HEK293 (cell line): Measurements from ENCODE around the gene ITGB2.

Experiments used
- BCL6B ChIP-seq: fragments of 450-650 bp; formaldehyde crosslinking; IDR thresholded peaks from 2 replicates; pipeline ENCODE4 v1.5.1; 2017; ENCODE audit warnings: missing biosample characterization, missing genetic modification characterization
- IKZF3 ChIP-seq: fragments of 450-650 bp; IDR thresholded peaks from 2 replicates; pipeline ENCODE4 v1.5.0; 2018; ENCODE audit warnings: missing biosample characterization, mild to moderate bottlenecking, missing genetic modification characterization, moderate library complexity
- PATZ1 ChIP-seq: fragments of 450-650 bp; formaldehyde crosslinking; IDR thresholded peaks from 2 replicates; pipeline ENCODE4 v1.5.1; 2016; ENCODE audit warnings: missing biosample characterization, missing genetic modification characterization
- REST ChIP-seq: fragments of 450-650 bp; formaldehyde crosslinking; IDR thresholded peaks from 2 replicates; pipeline ENCODE4 v1.5.1; 2016; ENCODE audit warnings: missing biosample characterization, missing genetic modification characterization
- ZBTB10 ChIP-seq: fragments of 450-650 bp; formaldehyde crosslinking; IDR thresholded peaks from 2 replicates; pipeline ENCODE4 v1.5.1; 2016; ENCODE audit warnings: missing biosample characterization, missing genetic modification characterization
- ZNF132 ChIP-seq: fragments of 450-650 bp; formaldehyde crosslinking; IDR thresholded peaks from 2 replicates; pipeline ENCODE4 v1.5.1; 2017; ENCODE audit warnings: missing biosample characterization, missing genetic modification characterization, borderline replicate concordance
- ZNF148 ChIP-seq: fragments of 450-650 bp; formaldehyde crosslinking; IDR thresholded peaks from 2 replicates; pipeline ENCODE4 v1.5.0; 2017; ENCODE audit warnings: missing biosample characterization, missing genetic modification characterization, borderline replicate concordance
- ZNF16 ChIP-seq: fragments of 450-650 bp; formaldehyde crosslinking; IDR thresholded peaks from 2 replicates; pipeline ENCODE4 v1.5.1; 2016; ENCODE audit warnings: low read depth, missing biosample characterization, missing genetic modification characterization
- ZNF169 ChIP-seq: fragments of 450-650 bp; formaldehyde crosslinking; IDR thresholded peaks from 2 replicates; pipeline ENCODE4 v1.5.1; 2016; ENCODE audit warnings: missing biosample characterization, missing genetic modification characterization
- ZNF174 ChIP-seq: fragments of 450-650 bp; formaldehyde crosslinking; IDR thresholded peaks from 2 replicates; pipeline ENCODE4 v1.5.0; 2017; ENCODE audit warnings: missing biosample characterization, mild to moderate bottlenecking, missing genetic modification characterization
- ZNF18 ChIP-seq: fragments of 450-650 bp; formaldehyde crosslinking; IDR thresholded peaks from 2 replicates; pipeline ENCODE4 v1.5.1; 2016; ENCODE audit warnings: missing biosample characterization, missing genetic modification characterization
- ZNF184 ChIP-seq: fragments of 450-650 bp; IDR thresholded peaks from 2 replicates; pipeline ENCODE4 v1.5.1; 2018; ENCODE audit warnings: missing biosample characterization, mild to moderate bottlenecking, missing genetic modification characterization
- ZNF214 ChIP-seq: fragments of 450-650 bp; formaldehyde crosslinking; IDR thresholded peaks from 2 replicates; pipeline ENCODE4 v1.5.1; 2017; ENCODE audit warnings: missing biosample characterization, mild to moderate bottlenecking, missing genetic modification characterization, borderline replicate concordance
- ZNF239 ChIP-seq: fragments of 450-650 bp; formaldehyde crosslinking; IDR thresholded peaks from 2 replicates; pipeline ENCODE4 v1.5.1; 2016; ENCODE audit warnings: missing biosample characterization, missing genetic modification characterization
- ZNF416 ChIP-seq: fragments of 450-650 bp; formaldehyde crosslinking; IDR thresholded peaks from 2 replicates; pipeline ENCODE4 v1.5.1; 2016; ENCODE audit warnings: missing biosample characterization, missing genetic modification characterization
- ZNF433 ChIP-seq: fragments of 450-650 bp; formaldehyde crosslinking; IDR thresholded peaks from 2 replicates; pipeline ENCODE4 v1.5.1; 2016; ENCODE audit warnings: missing biosample characterization, missing genetic modification characterization, low read depth
- ZNF529 ChIP-seq: fragments of 450-650 bp; formaldehyde crosslinking; IDR thresholded peaks from 2 replicates; pipeline ENCODE4 v1.5.1; 2017; ENCODE audit warnings: missing genetic modification characterization, missing biosample characterization; ENCODE audit not compliant: insufficient replicate concordance
- ZNF548 ChIP-seq: fragments of 450-650 bp; formaldehyde crosslinking; IDR thresholded peaks from 2 replicates; pipeline ENCODE4 v1.5.1; 2016; ENCODE audit warnings: missing biosample characterization, missing genetic modification characterization
- ZNF571 ChIP-seq: fragments of 450-650 bp; formaldehyde crosslinking; IDR thresholded peaks from 2 replicates; pipeline ENCODE4 v1.5.0; 2017; ENCODE audit warnings: missing biosample characterization, missing genetic modification characterization
- ZNF610 ChIP-seq: fragments of 450-650 bp; formaldehyde crosslinking; IDR thresholded peaks from 2 replicates; pipeline ENCODE4 v1.5.1; 2016; ENCODE audit warnings: missing biosample characterization, missing genetic modification characterization, borderline replicate concordance
- ZNF621 ChIP-seq: fragments of 450-650 bp; formaldehyde crosslinking; IDR thresholded peaks from 2 replicates; pipeline ENCODE4 v1.5.1; 2017; ENCODE audit warnings: missing biosample characterization, missing genetic modification characterization
- ZNF664 ChIP-seq: fragments of 450-650 bp; formaldehyde crosslinking; IDR thresholded peaks from 2 replicates; pipeline ENCODE4 v1.5.1; 2016; ENCODE audit warnings: missing biosample characterization, missing genetic modification characterization
- ZNF785 ChIP-seq: fragments of 450-650 bp; formaldehyde crosslinking; IDR thresholded peaks from 2 replicates; pipeline ENCODE4 v1.5.1; 2016; ENCODE audit warnings: missing biosample characterization, missing genetic modification characterization
- ZSCAN23 ChIP-seq: fragments of 450-650 bp; formaldehyde crosslinking; IDR thresholded peaks from 2 replicates; pipeline ENCODE4 v1.5.1; 2016; ENCODE audit warnings: missing biosample characterization, missing genetic modification characterization

ITGB2 gene

GRCh38 chr21:44873356-44874239 lies 47.1 kb downstream of the ITGB2 start, which contains the start of gene PTTG1IP (continued):
- TF ChIP-seq ZNF148 (tag by site-specific recombination) (no peak), REST (tag by site-specific recombination) (no peak), IKZF3 (tag by site-specific recombination) (no peak), ZNF529 (tag by site-specific recombination) (no peak), ZNF18 (no peak), ZNF184 (tag by site-specific recombination) (0 out of 2 replicates have a peak, but pooled peaks have one; percentile 38), ZNF785 (tag by site-specific recombination) (peak; percentile 89), BCL6B (tag by site-specific recombination) (no peak), ZNF621 (tag by site-specific recombination) (no peak), ZBTB10 (tag by site-specific recombination) (0 out of 2 replicates have a peak, but pooled peaks have one; percentile 41), ZNF214 (tag by site-specific recombination) (no peak), PATZ1 (tag by site-specific recombination) (no peak), ZNF664 (no peak), ZNF416 (tag by site-specific recombination) (no peak), ZNF174 (tag by site-specific recombination) (no peak), ZNF169 (tag by site-specific recombination) (no peak), ZSCAN23 (tag by site-specific recombination) (no peak), ZNF571 (tag by site-specific recombination) (no peak), ZNF433 (tag by site-specific recombination) (no peak), ZNF132 (tag by site-specific recombination) (no peak), ZNF610 (tag by site-specific recombination) (peak; percentile 100), ZNF239 (no peak), ZNF548 (tag by site-specific recombination) (no peak), ZNF16 (tag by site-specific recombination) (no peak)
